A549 (cell line): ENCODE measurements around the gene KCNF1. TPM values are rescaled to one million over a fixed set of nuclear protein-coding genes. Genes with fewer than 3 reads are reported as not detected.

Source experiments
- ATAC-seq, 2 experiments: fragments of 200-7000 bp in 1 of 2; fragments of >200 bp in 1 of 2; cut with Nextera tagmentation in 1 of 2; cut with Tn5 transposase in 1 of 2; 3 replicates each; pipeline versions ENCODE4 v1.8.0 to v1.9.1; 2018 to 2020; ENCODE audit warnings: mild to moderate bottlenecking in 1 of 2, moderate library complexity in 1 of 2
- CTCF ChIA-PET: fragments of 300-600 bp; sonication (Branson Sonifier 250); formaldehyde crosslinking; extraction: SDS; loops from one replicate; lab custom pipeline; 2021; ENCODE audit warnings: antibody characterized with exemption, inconsistent platforms; lab: Yijun Ruan, JAX
- POLR2A ChIA-PET: fragments of 350-600 bp; formaldehyde crosslinking; extraction: SDS; loops from one replicate; lab custom pipeline; 2021; ENCODE audit warnings: antibody characterized with exemption, inconsistent platforms; lab: Yijun Ruan, JAX
- DNase-seq, 2 experiments: peaks; one replicate each; pipeline versions ENCODE4 v3.0.0 to v3.0.0-alpha.2; 2011 to 2016; ENCODE audit warnings: low read depth in 1 of 2, low spot score in 1 of 2
- FAIRE-seq: peaks from 2 replicates; lab custom pipeline; 2011; peaks lifted over from hg19 to GRCh38; lab: Jason Lieb, UNC
- H3K27ac ChIP-seq, 2 experiments: fragments of >200 bp; sonication (Bioruptor Twin); formaldehyde crosslinking; 3 replicates each; pipeline ENCODE4 v1.5.1; 2016 to 2017
- H3K4me1 ChIP-seq: fragments of >200 bp; sonication (Bioruptor Twin); formaldehyde crosslinking; 3 replicates; pipeline ENCODE4 v1.6.1; 2016
- H3K4me2 ChIP-seq: fragments of >200 bp; sonication (Bioruptor Twin); formaldehyde crosslinking; 3 replicates; pipeline ENCODE4 v1.6.1; 2016
- H3K4me3 ChIP-seq: fragments of >200 bp; sonication (Bioruptor Twin); formaldehyde crosslinking; 3 replicates; pipeline ENCODE4 v1.5.1; 2016
- H3K9me3 ChIP-seq: fragments of >200 bp; sonication (Bioruptor Twin); formaldehyde crosslinking; 3 replicates; pipeline ENCODE4 v1.6.1; 2016
- CBX2 ChIP-seq: fragments of 200-600 bp; sonication (generic); IDR thresholded peaks from 2 replicates; pipeline ENCODE4 v1.6.1; 2016; ENCODE audit warnings: low read depth, mild to moderate bottlenecking, borderline replicate concordance
- CHD2 ChIP-seq: fragments of 150-350 bp; IDR thresholded peaks from 2 replicates; pipeline ENCODE4 v1.6.1; 2014; ENCODE audit warnings: low read length; ENCODE audit not compliant: partially characterized antibody
- ESRRA ChIP-seq: fragments of 150-350 bp; IDR thresholded peaks from 2 replicates; pipeline ENCODE4 v1.6.1; 2014; ENCODE audit warnings: mild to moderate bottlenecking, low read length, borderline replicate concordance
- FOXS1 ChIP-seq: fragments of 250-450 bp; sonication (Bioruptor Pico); IDR thresholded peaks from 2 replicates; pipeline ENCODE4 v1.5.0; 2020; ENCODE audit warnings: mild to moderate bottlenecking, moderate library complexity
- GATA3 ChIP-seq: IDR thresholded peaks from 2 replicates; pipeline ENCODE4 v1.6.1; 2012; ENCODE audit warnings: borderline replicate concordance
- HOXB5 ChIP-seq: fragments of 250-450 bp; sonication (Bioruptor Pico); IDR thresholded peaks from 2 replicates; pipeline ENCODE4 v1.5.0; 2020; ENCODE audit warnings: mild to moderate bottlenecking, moderate library complexity
- JUNB ChIP-seq: fragments of >200 bp; sonication (Bioruptor Twin); formaldehyde crosslinking; IDR thresholded peaks from 2 replicates; pipeline ENCODE4 v1.6.1; 2016
- KDM1A ChIP-seq: fragments of 200-600 bp; sonication (generic); IDR thresholded peaks from 2 replicates; pipeline ENCODE4 v1.6.1; 2016; ENCODE audit warnings: low read depth, mild to moderate bottlenecking
- KDM5A ChIP-seq: fragments of 200-600 bp; sonication (generic); IDR thresholded peaks from 2 replicates; pipeline ENCODE4 v1.6.1; 2016; ENCODE audit warnings: antibody characterized with exemption, mild to moderate bottlenecking
- MAFK ChIP-seq: fragments of 450-650 bp; IDR thresholded peaks from 2 replicates; pipeline ENCODE4 v1.6.1; 2014; ENCODE audit not compliant: partially characterized antibody
- NFE2L2 ChIP-seq: fragments of 150-350 bp; conservative IDR thresholded peaks from 2 replicates; pipeline ENCODE4 v1.6.1; 2014; ENCODE audit warnings: low read length
- NR3C1 ChIP-seq: fragments of >200 bp; sonication (Bioruptor Twin); formaldehyde crosslinking; IDR thresholded peaks from 3 replicates; pipeline ENCODE4 v1.6.1; 2017
- PHF8 ChIP-seq: fragments of 200-600 bp; sonication (generic); IDR thresholded peaks from 2 replicates; pipeline ENCODE4 v1.6.1; 2016; ENCODE audit warnings: low read depth, mild to moderate bottlenecking, antibody characterized with exemption, moderate library complexity, borderline replicate concordance
- POLR2A ChIP-seq: IDR thresholded peaks from 2 replicates; pipeline ENCODE4 v1.6.1; 2012; ENCODE audit warnings: mild to moderate bottlenecking, low read length
- RAD21 ChIP-seq, 2 experiments: fragments of >200 bp in 1 of 2; sonication (Bioruptor Twin) in 1 of 2; formaldehyde crosslinking in 1 of 2; IDR thresholded peaks in 1 of 2; conservative IDR thresholded peaks in 1 of 2; 2 replicates in 1 of 2; 3 replicates in 1 of 2; pipeline ENCODE4 v1.6.1; 2012 to 2018; ENCODE audit warnings: inconsistent platforms in 1 of 2
- RARB ChIP-seq: fragments of 250-450 bp; sonication (Bioruptor Pico); IDR thresholded peaks from 2 replicates; pipeline ENCODE4 v1.8.0; 2021; ENCODE audit warnings: mild to moderate bottlenecking, moderate library complexity
- RCOR1 ChIP-seq: fragments of 150-350 bp; IDR thresholded peaks from 2 replicates; pipeline ENCODE4 v1.6.1; 2014; ENCODE audit warnings: antibody characterized with exemption, low read length, low read depth
- SMC3 ChIP-seq: fragments of >200 bp; sonication (Bioruptor Twin); formaldehyde crosslinking; IDR thresholded peaks from 3 replicates; pipeline ENCODE4 v1.6.1; 2018; ENCODE audit warnings: inconsistent platforms
- SREBF2 ChIP-seq: fragments of 450-650 bp; IDR thresholded peaks from 2 replicates; pipeline ENCODE4 v1.6.1; 2014; ENCODE audit warnings: mild to moderate bottlenecking, moderate library complexity
- TFCP2L1 ChIP-seq: fragments of 250-450 bp; sonication (Bioruptor Pico); IDR thresholded peaks from 2 replicates; pipeline ENCODE4 v1.5.0; 2021; ENCODE audit warnings: mild to moderate bottlenecking
- ZFP36 ChIP-seq: fragments of 450-650 bp; IDR thresholded peaks from 2 replicates; pipeline ENCODE4 v1.6.1; 2014; ENCODE audit warnings: borderline replicate concordance; ENCODE audit not compliant: partially characterized antibody
- WGBS: methylation state at CpG from one replicate; pipeline ENCODE4 v1.1.6; 2017; ENCODE audit errors: missing lambda C conversion rate; 5-methylcytosine and 5-hydroxymethylcytosine counted together
- polyA plus RNA-seq, 4 experiments: library from polyadenylated mRNA; depleted of rRNA in 3 of 4; stranded (reverse); fragments of >200 nt; fragmentation: RNase III in 1 of 4; extraction: RNeasy Plus Mini Kit Qiagen cat#74134 plus additional on column Dnase treatment in 1 of 4; gene quantifications; 2 replicates in 3 of 4; 3 replicates in 1 of 4; pipeline ENCODE4 v1.2.3, GENCODE V29; 2011 to 2017
- TF ChIP-seq, protein P1 (sequence below): fragments of 450-650 bp; IDR thresholded peaks from 2 replicates; pipeline ENCODE4 v1.6.1; 2014; ENCODE audit warnings: antibody characterized with exemption
- TF ChIP-seq, protein P2 (sequence below): fragments of 250-450 bp; sonication (Bioruptor Pico); IDR thresholded peaks from 2 replicates; pipeline ENCODE4 v1.5.0; 2021; ENCODE audit warnings: mild to moderate bottlenecking, moderate library complexity, borderline replicate concordance

Gene KCNF1
- polyA plus RNA-seq, 2 of the 4 experiments (the other 2 are of a cell fraction), result 3.7 to 4.4 TPM

GRCh38 chr2:10919410-10919770 is 7.7 kb downstream of the KCNF1 start (continued):
- TF ChIP-seq JUNB, result no peak
- TF ChIP-seq HOXB5 (CRISPR knock-in tag), result no peak

DNA sequence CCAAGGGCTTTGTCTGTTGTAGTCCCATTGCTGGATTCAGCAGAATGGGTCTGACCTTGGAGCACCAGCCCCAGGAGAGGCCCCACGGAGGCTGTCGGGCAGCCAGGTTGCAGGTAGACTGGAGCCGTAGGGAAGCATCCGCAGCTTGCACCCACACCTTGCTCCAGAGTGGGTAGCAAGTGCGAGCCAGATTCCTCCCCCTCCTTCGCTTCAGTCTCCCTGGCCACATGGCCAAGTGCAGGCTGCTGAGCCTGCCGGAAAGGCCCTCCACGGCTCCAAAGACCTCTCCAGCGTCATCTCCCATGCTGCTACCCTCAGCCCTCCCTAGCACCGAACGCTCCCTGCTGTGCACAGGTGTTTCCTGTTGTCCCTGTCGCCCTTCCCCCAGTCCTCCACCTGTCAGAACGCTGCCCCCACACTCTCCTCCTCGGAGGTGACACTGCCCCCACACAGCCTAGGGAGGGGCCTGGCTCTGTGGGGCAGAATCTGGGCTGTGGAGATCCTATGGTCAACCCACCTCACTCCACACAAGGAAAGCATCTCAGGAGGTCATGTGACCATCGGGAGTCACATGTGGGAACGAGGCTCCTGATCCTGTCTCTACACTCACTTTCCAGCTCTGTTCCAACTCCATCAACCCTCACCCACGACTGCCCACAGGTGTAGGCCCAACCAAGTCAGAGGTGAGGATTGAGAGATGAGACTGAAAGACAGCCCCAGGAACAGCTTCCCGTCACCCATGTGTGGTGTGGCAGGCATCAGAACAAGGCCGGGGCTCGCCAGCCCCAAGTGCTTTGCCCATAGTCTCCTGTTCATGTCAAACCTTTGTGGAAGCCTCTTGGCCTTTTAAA is 8.3 kb downstream of the KCNF1 start:
- no peak for FAIRE-seq
- Histone ChIP-seq H3K4me3 (no peak overlapping the region), H3K4me1 (no peaks in the 10 kb centered on the region), H3K4me2 (no peak overlapping the region), H3K27ac (no peak overlapping the region), H3K9me3 (no peaks in the 10 kb centered on the region)
- ATAC-seq, result no peak
- POLR2A ChIA-PET, result no interaction called here
- 89% methylated on average over 20 of the region's 20 CpGs for WGBS
- TF ChIP-seq, protein P1, sequence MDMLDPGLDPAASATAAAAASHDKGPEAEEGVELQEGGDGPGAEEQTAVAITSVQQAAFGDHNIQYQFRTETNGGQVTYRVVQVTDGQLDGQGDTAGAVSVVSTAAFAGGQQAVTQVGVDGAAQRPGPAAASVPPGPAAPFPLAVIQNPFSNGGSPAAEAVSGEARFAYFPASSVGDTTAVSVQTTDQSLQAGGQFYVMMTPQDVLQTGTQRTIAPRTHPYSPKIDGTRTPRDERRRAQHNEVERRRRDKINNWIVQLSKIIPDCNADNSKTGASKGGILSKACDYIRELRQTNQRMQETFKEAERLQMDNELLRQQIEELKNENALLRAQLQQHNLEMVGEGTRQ, result peak; percentile 65
- no peak for TF ChIP-seq CHD2
- CTCF ChIA-PET, result interaction anchor here (1.4 to 3.7 kb wide), 5 partner anchors 9 to 205 kb away, joined by 3 to 28 read pairs (median 5); partner anchors contain the start of gene KCNF1
- no peak for DNase-seq

- Histone ChIP-seq H3K4me2 (no peak overlapping the region), H3K27ac (no peak overlapping the region), H3K4me3 (no peak overlapping the region), H3K9me3 (no peaks in the 10 kb centered on the region), H3K4me1 (no peaks in the 10 kb centered on the region)
- ATAC-seq (no peak), FAIRE-seq (no peak), DNase-seq (no peak)
- TF ChIP-seq NR3C1 (no peak), KDM1A (no peak), ZFP36 (no peak), RAD21 (conservative IDR thresholded peaks at IDR 0.05 in 1 of 2, IDR thresholded peaks at IDR 0.05 in 1 of 2) (no peak), FOXS1 (no peak)
- ChIA-PET POLR2A (interaction anchor here (1.5 kb wide), 1 partner anchor 9 kb away, joined by 4 read pairs; the partner anchor contains the start of gene KCNF1), CTCF (interaction anchor here (0.7 to 3.7 kb wide), 8 partner anchors 10 to 204 kb away, joined by 3 to 28 read pairs (median 4); partner anchors contain the start of gene KCNF1)
- 92% methylated on average over 13 of the region's 16 CpGs for WGBS
Observed at GRCh38 chr2:10920764-10921388, 9.1 kb downstream of the KCNF1 start.

- no peak for ATAC-seq
- DNase-seq, result no peak
- no peak for TF ChIP-seq SREBF2
- TF ChIP-seq RARB (CRISPR knock-in tag), result no peak
- no peak for TF ChIP-seq NFE2L2
- TF ChIP-seq SMC3, result no peak
- H3K9me3 ChIP-seq, result no peaks in the 10 kb centered on the region
- no peak overlapping the region for H3K4me2 ChIP-seq
- 77% methylated on average over 6 of the region's 6 CpGs for WGBS
- no peak for FAIRE-seq
- POLR2A ChIA-PET, result interaction anchor here (1.5 kb wide), 1 partner anchor 10 kb away, joined by 4 read pairs; the partner anchor contains the start of gene KCNF1
- peak overlapping the region in 1 of 2 experiments; percentile 14; a peak in 1 of 6 replicates for H3K27ac ChIP-seq
- CTCF ChIA-PET, result interaction anchor here (0.7 to 3.7 kb wide), 8 partner anchors 11 to 203 kb away, joined by 3 to 28 read pairs (median 4); partner anchors contain the start of gene KCNF1
- H3K4me1 ChIP-seq, result no peaks in the 10 kb centered on the region
- H3K4me3 ChIP-seq, result no peak overlapping the region
Observed at GRCh38 chr2:10921525-10921924, 9.8 kb downstream of the KCNF1 start.

DNA sequence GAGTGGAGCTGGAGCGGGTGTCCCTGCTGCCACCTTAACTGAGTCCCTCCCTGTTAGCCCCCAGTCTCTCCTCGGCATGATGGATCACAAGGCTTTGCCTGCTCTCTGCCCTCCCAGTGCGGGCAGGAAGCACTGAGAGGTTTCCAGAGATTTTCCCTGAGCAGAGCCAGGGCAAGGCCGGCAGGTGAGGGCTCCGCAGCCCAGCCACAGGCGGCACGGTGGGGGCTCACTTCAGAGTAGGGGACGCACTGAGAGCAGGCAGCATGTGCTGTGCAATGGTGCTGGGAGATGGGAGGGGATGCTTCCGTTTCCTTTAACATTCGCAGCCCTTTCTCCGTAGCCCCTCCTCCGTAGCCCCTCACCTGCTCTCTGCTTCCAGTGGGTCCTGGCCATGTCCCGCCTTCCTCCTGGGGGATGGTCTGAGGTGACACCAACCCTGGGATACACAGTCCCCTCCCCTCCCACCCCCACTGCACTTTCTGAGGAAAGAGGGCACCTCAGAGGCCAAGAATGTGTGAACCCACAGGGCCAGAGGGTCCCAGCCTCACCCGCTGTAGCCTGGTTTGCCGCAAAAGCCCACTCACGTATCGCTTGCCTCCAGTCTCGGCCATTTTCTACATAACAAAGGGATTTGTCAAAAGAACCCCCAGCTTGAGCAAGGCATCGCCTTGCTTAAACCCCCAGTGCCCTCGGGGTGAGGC is 10.7 kb downstream of the KCNF1 start:
- Histone ChIP-seq H3K4me3 (no peak overlapping the region), H3K9me3 (no peaks in the 10 kb centered on the region), H3K4me1 (no peaks in the 10 kb centered on the region), H3K27ac (peak overlapping the region in 1 of 2 experiments; percentile 22; a peak in 1 of 6 replicates), H3K4me2 (no peak overlapping the region)
- DNase-seq (no peak), FAIRE-seq (no peak), ATAC-seq (no peak)
- 87% methylated on average over 20 of the region's 20 CpGs for WGBS
- ChIA-PET CTCF (interaction anchor here (1.2 to 3.7 kb wide), 3 partner anchors 12 to 90 kb away, joined by 3 to 28 read pairs (median 8); partner anchors contain the start of gene KCNF1), POLR2A (no interaction called here)
- TF ChIP-seq RAD21 (conservative IDR thresholded peaks at IDR 0.05 in 1 of 2, IDR thresholded peaks at IDR 0.05 in 1 of 2) (no peak), TFCP2L1 (CRISPR knock-in tag) (no peak), HOXB5 (CRISPR knock-in tag) (no peak), MAFK (no peak), KDM5A (no peak), PHF8 (no peak), CBX2 (no peak), FOXS1 (no peak), GATA3 (no peak), RCOR1 (no peak), ESRRA (no peak), POLR2A (no peak)
- TF ChIP-seq, protein P2, sequence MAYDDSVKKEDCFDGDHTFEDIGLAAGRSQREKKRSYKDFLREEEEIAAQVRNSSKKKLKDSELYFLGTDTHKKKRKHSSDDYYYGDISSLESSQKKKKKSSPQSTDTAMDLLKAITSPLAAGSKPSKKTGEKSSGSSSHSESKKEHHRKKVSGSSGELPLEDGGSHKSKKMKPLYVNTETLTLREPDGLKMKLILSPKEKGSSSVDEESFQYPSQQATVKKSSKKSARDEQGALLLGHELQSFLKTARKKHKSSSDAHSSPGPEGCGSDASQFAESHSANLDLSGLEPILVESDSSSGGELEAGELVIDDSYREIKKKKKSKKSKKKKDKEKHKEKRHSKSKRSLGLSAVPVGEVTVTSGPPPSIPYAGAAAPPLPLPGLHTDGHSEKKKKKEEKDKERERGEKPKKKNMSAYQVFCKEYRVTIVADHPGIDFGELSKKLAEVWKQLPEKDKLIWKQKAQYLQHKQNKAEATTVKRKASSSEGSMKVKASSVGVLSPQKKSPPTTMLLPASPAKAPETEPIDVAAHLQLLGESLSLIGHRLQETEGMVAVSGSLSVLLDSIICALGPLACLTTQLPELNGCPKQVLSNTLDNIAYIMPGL (CRISPR knock-in tag), result no peak
